ENCODE data around the gene MACROD2.

DNA sequence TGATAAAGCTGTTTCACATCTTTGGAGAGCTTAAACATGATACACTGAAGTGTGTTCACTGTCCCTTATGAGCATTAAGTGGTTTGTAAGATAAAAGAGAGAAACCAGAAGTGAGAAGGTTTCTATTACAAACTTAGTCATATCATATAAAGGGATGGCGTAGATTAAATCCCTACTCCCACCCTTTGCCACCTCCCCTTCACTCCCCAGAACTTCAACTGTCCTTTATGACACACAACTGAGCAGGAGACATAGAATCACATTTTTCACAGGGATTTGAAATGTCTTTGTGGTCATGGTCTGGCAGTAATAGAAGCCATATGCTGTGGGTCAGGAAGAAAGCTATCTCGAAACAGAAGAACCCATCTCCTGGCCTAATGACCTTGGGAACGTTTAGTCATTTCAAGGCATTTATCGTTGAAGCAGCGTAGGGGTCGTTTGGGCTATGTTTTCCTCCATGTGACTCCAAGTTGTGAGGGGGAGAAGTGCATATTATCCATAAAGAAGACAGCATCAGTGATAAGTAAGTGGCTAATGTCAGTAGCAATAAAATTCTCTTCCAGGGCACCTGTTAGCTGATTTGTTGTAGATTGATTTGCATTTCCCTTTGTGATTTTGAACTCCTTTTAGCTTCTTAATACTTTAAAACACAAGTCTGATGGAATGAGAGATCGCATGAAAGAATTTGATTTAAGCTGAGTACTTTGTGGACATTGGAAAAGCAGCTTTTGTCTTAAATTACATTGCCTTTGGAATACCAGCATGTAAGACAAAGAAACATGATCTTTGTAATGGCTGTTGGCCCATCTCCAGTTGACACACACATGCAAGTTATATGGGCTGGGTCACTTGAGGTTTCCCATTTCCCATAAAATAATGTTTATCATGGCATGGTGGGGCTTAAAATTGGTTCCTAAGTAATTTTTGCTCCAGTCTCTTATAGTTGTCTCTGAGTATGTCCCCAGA is 843.6 kb downstream of the MACROD2 start:
- TF ChIP-seq, protein P1, sequence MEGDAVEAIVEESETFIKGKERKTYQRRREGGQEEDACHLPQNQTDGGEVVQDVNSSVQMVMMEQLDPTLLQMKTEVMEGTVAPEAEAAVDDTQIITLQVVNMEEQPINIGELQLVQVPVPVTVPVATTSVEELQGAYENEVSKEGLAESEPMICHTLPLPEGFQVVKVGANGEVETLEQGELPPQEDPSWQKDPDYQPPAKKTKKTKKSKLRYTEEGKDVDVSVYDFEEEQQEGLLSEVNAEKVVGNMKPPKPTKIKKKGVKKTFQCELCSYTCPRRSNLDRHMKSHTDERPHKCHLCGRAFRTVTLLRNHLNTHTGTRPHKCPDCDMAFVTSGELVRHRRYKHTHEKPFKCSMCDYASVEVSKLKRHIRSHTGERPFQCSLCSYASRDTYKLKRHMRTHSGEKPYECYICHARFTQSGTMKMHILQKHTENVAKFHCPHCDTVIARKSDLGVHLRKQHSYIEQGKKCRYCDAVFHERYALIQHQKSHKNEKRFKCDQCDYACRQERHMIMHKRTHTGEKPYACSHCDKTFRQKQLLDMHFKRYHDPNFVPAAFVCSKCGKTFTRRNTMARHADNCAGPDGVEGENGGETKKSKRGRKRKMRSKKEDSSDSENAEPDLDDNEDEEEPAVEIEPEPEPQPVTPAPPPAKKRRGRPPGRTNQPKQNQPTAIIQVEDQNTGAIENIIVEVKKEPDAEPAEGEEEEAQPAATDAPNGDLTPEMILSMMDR (IDR thresholded peaks at IDR 0.05) = no peak
- TF ChIP-seq POLR2AphosphoS5 (IDR thresholded peaks at IDR 0.05) = no peak
- no peak for TF ChIP-seq POLR2A (IDR thresholded peaks at IDR 0.05)
- no peak for TF ChIP-seq EP300 (IDR thresholded peaks at IDR 0.05)
